PC-9 (cell line): Measurements from ENCODE around the gene LGR6. TPM values are rescaled to one million over a fixed set of nuclear protein-coding genes. Genes with fewer than 3 reads are reported as not detected.

Experiments used
- BruUV-seq: library from RNA; stranded (reverse); fragments of 400-500 nt; replicated peaks from 2 replicates; lab custom pipeline; 2021; lab: Mats Ljungman, UMichigan
- CTCF ChIA-PET: fragments of 300-600 bp; sonication (Branson Sonifier 250); formaldehyde crosslinking; loops from one replicate; lab custom pipeline; 2022; ENCODE audit warnings: antibody characterized with exemption; lab: Charles Lee
- POLR2A ChIA-PET: fragments of 300-600 bp; sonication (Branson Sonifier 250); formaldehyde crosslinking; loops from one replicate; lab custom pipeline; 2022; ENCODE audit warnings: antibody characterized with exemption; ENCODE audit not compliant: unreplicated experiment; lab: Charles Lee
- DNase-seq, 2 experiments: peaks; one replicate each; pipeline versions ENCODE4 v3.0.0 to v3.0.0-alpha.2; 2015 to 2022; ENCODE audit warnings: mixed read lengths in 1 of 2
- H2AFZ ChIP-seq: fragments of 200-600 bp; sonication (generic); 2 replicates; pipeline ENCODE4 v1.8.1; 2017; ENCODE audit warnings: antibody characterized with exemption
- H3F3A ChIP-seq: fragments of 200-600 bp; sonication (generic); 2 replicates; pipeline ENCODE4 v1.8.1; 2017; ENCODE audit warnings: antibody characterized with exemption, mild to moderate bottlenecking, low read depth; ENCODE audit not compliant: insufficient read depth
- H3K27ac ChIP-seq: fragments of 200-600 bp; sonication (generic); 2 replicates; pipeline ENCODE4 v1.6.1; 2016; ENCODE audit warnings: mixed run types
- H3K27me3 ChIP-seq: fragments of 200-600 bp; sonication (generic); 2 replicates; pipeline ENCODE4 v1.6.1; 2016; ENCODE audit warnings: low read depth, mixed run types; ENCODE audit not compliant: insufficient read depth
- H3K36me3 ChIP-seq: fragments of 200-600 bp; sonication (generic); 2 replicates; pipeline ENCODE4 v1.6.1; 2016; ENCODE audit warnings: low read depth, mixed run types
- H3K4me1 ChIP-seq: fragments of 200-600 bp; sonication (generic); replicated peaks from 2 replicates; pipeline ENCODE4 v1.6.1; 2016; ENCODE audit warnings: mixed run types; ENCODE audit not compliant: insufficient read depth
- H3K4me2 ChIP-seq: fragments of 200-600 bp; sonication (generic); 2 replicates; pipeline ENCODE4 v1.6.1; 2017; ENCODE audit warnings: mixed run types
- H3K4me3 ChIP-seq: fragments of 200-600 bp; sonication (generic); 2 replicates; pipeline ENCODE4 v1.6.1; 2016; ENCODE audit warnings: mixed run types
- H3K79me2 ChIP-seq: fragments of 200-600 bp; sonication (generic); 2 replicates; pipeline ENCODE4 v1.6.1; 2017; ENCODE audit warnings: low read depth, mixed run types
- H3K9me2 ChIP-seq: fragments of 200-600 bp; sonication (generic); 2 replicates; pipeline ENCODE4 v1.8.1; 2017; ENCODE audit warnings: mild to moderate bottlenecking; ENCODE audit not compliant: insufficient read depth
- H3K9me3 ChIP-seq: fragments of 200-600 bp; sonication (generic); 2 replicates; pipeline ENCODE4 v1.8.1; 2016; ENCODE audit warnings: low read depth; ENCODE audit not compliant: insufficient read depth
- H4K20me1 ChIP-seq: fragments of 200-600 bp; sonication (generic); 2 replicates; pipeline ENCODE4 v1.8.1; 2017; ENCODE audit not compliant: insufficient read depth
- CTCF ChIP-seq: fragments of 200-600 bp; sonication (generic); conservative IDR thresholded peaks from 2 replicates; pipeline ENCODE4 v1.6.1; 2017; ENCODE audit warnings: mixed run types, antibody characterized with exemption, mild to moderate bottlenecking, moderate library complexity
- EZH2 ChIP-seq: fragments of 200-600 bp; sonication (generic); IDR thresholded peaks from 2 replicates; pipeline ENCODE4 v1.8.0; 2017; ENCODE audit warnings: antibody characterized with exemption, low read depth
- intact Hi-C: fragments of 100-400 bp; cut with micrococcal nuclease; formaldehyde crosslinking; loops from one replicate; pipeline ENCODE4 v1.10.0; 2022; ENCODE audit not compliant: unreplicated experiment
- total RNA-seq: library from RNA; stranded (reverse); gene quantifications from 2 replicates; pipeline ENCODE4 v1.2.3, GENCODE V29; 2021

Gene LGR6
- total RNA-seq, 1 experiment from 2014 or later: 5.6 TPM

GRCh38 chr1:202213361-202214088, 19.9 kb downstream of the LGR6 start:
- intact Hi-C loops: no loop called here
- POLR2A ChIA-PET: interaction anchor here (1.3 kb wide), 1 partner anchor 13 kb away, joined by 5 read pairs; no protein-coding TSS in a partner anchor
- no peak overlapping the region for H3K27ac ChIP-seq
- H3F3A ChIP-seq: peaks cover 3% of the 10 kb centered on the region
- peak overlapping the region; percentile 53; the same call in 1 of the 2 replicates for H3K4me3 ChIP-seq
- no peaks in the 10 kb centered on the region for H3K36me3 ChIP-seq
- H3K79me2 ChIP-seq: no peaks in the 10 kb centered on the region
- H4K20me1 ChIP-seq: no peaks in the 10 kb centered on the region
- H3K4me1 ChIP-seq: peaks cover 4% of the 10 kb centered on the region; the same call in 1 of the 2 replicates
- peaks cover 60% of the 10 kb centered on the region for H3K27me3 ChIP-seq
- no TSS peak for BruUV-seq
- peak; percentile 63; the same call in 1 of the 2 replicates for TF ChIP-seq CTCF
- no peak for TF ChIP-seq EZH2
- H3K9me2 ChIP-seq: no peaks in the 10 kb centered on the region
- no peak for DNase-seq
- H3K4me2 ChIP-seq: peak overlapping the region; percentile 81
- H3K9me3 ChIP-seq: no peaks in the 10 kb centered on the region
- CTCF ChIA-PET: interaction anchor here (0.5 kb wide), 1 partner anchor 565 kb away, joined by 15 read pairs; no protein-coding TSS in a partner anchor
- 0 out of 2 replicates have a peak overlapping the region, but pooled peaks have one; percentile 76 for H2AFZ ChIP-seq

- CTCF ChIA-PET: interaction anchor here (0.6 to 1.2 kb wide), 5 partner anchors 12 to 713 kb away, joined by 3 to 10 read pairs (median 8); partner anchors contain the start of gene KLHL12
- intact Hi-C loops: no loop called here
- Histone ChIP-seq H4K20me1 (no peaks in the 10 kb centered on the region), H3K27me3 (peaks cover 66% of the 10 kb centered on the region), H3F3A (peaks cover 3% of the 10 kb centered on the region), H3K27ac (no peak overlapping the region), H3K4me3 (peak overlapping the region; percentile 53; the same call in 1 of the 2 replicates), H3K36me3 (no peaks in the 10 kb centered on the region), H3K9me3 (no peaks in the 10 kb centered on the region), H3K4me2 (peak overlapping the region; percentile 81), H2AFZ (peak overlapping the region; percentile 76), H3K79me2 (no peaks in the 10 kb centered on the region), H3K9me2 (no peaks in the 10 kb centered on the region), H3K4me1 (peaks cover 4% of the 10 kb centered on the region; the same call in 1 of the 2 replicates)
- POLR2A ChIA-PET: interaction anchor here (0.5 to 1.3 kb wide), 2 partner anchors 14 to 713 kb away, joined by 3 to 5 read pairs; no protein-coding TSS in a partner anchor
- TF ChIP-seq CTCF (no peak), EZH2 (no peak)
- DNase-seq: peak in 1 of 2 experiments; percentile 53
- no TSS peak for BruUV-seq
Observed at GRCh38 chr1:202214089-202214843, 20.7 kb downstream of the LGR6 start.

GRCh38 chr1:202215472-202216130, 22.0 kb downstream of the LGR6 start:
- no peak overlapping the region for H3K4me3 ChIP-seq
- TF ChIP-seq EZH2: no peak
- TF ChIP-seq CTCF: no peak
- H4K20me1 ChIP-seq: no peaks in the 10 kb centered on the region
- H3K79me2 ChIP-seq: no peaks in the 10 kb centered on the region
- H3K27ac ChIP-seq: no peak overlapping the region
- H3K4me2 ChIP-seq: 0 out of 2 replicates have a peak overlapping the region, but pooled peaks have one; percentile 81
- H3K9me2 ChIP-seq: no peaks in the 10 kb centered on the region
- POLR2A ChIA-PET: interaction anchor here (0.6 kb wide), 1 partner anchor 39 kb away, joined by 5 read pairs; no protein-coding TSS in a partner anchor
- H2AFZ ChIP-seq: no peak overlapping the region
- H3F3A ChIP-seq: peaks cover 3% of the 10 kb centered on the region
- H3K36me3 ChIP-seq: no peaks in the 10 kb centered on the region
- peaks cover 4% of the 10 kb centered on the region; the same call in 1 of the 2 replicates for H3K4me1 ChIP-seq
- intact Hi-C loops: no loop called here
- DNase-seq: no peak
- H3K9me3 ChIP-seq: no peaks in the 10 kb centered on the region
- TSS peak; percentile 45 for BruUV-seq
- CTCF ChIA-PET: interaction anchor here (0.5 to 1.2 kb wide), 5 partner anchors 10 to 670 kb away, joined by 3 to 10 read pairs (median 3); no protein-coding TSS in a partner anchor
- peaks cover 60% of the 10 kb centered on the region for H3K27me3 ChIP-seq
